GM21737 (cell line): ENCODE results near the gene SUSD4.

ENCODE experiments used
- ATAC-seq: cut with Tn5 transposase; IDR thresholded peaks from one replicate; pipeline ENCODE4 v1.9.1; 2021; ENCODE audit warnings: mild to moderate bottlenecking, moderate library complexity; ENCODE audit not compliant: unreplicated experiment

SUSD4 gene

GRCh38 chr1:223217781-223218180 is 146.2 kb downstream of the SUSD4 start:
- no peak for ATAC-seq

- no peak for ATAC-seq
Measured at GRCh38 chr1:223216531-223217205, 147.3 kb downstream of the SUSD4 start.

- ATAC-seq, result no peak
Measured at GRCh38 chr1:223216074-223216473, 147.9 kb downstream of the SUSD4 start.

GRCh38 chr1:223215026-223215425 is 148.9 kb downstream of the SUSD4 start:
- ATAC-seq, result no peak

- no peak for ATAC-seq
Measured at GRCh38 chr1:223214261-223214807, 149.6 kb downstream of the SUSD4 start.

- no peak for ATAC-seq
Measured at GRCh38 chr1:223212441-223212840, 151.5 kb downstream of the SUSD4 start.

GRCh38 chr1:223211323-223211985 is 152.5 kb downstream of the SUSD4 start:
- no peak for ATAC-seq

GRCh38 chr1:223210788-223211120 is 153.2 kb downstream of the SUSD4 start:
- ATAC-seq, result no peak

GRCh38 chr1:223209992-223210787 is 153.8 kb downstream of the SUSD4 start:
- no peak for ATAC-seq

- ATAC-seq, result no peak
Measured at GRCh38 chr1:223209293-223209898, 154.6 kb downstream of the SUSD4 start.

GRCh38 chr1:223208164-223209076 is 155.6 kb downstream of the SUSD4 start:
- ATAC-seq, result no peak

- ATAC-seq, result no peak
Measured at GRCh38 chr1:223207293-223208066, 156.5 kb downstream of the SUSD4 start.

- ATAC-seq, result no peak
Measured at GRCh38 chr1:223204424-223204823, 159.6 kb downstream of the SUSD4 start.

- ATAC-seq, result no peak
Measured at GRCh38 chr1:223203694-223204093, 160.3 kb downstream of the SUSD4 start.

GRCh38 chr1:223203034-223203408 is 161.0 kb downstream of the SUSD4 start:
- ATAC-seq, result no peak

GRCh38 chr1:223202376-223203033 is 161.5 kb downstream of the SUSD4 start:
- ATAC-seq, result no peak

- ATAC-seq, result no peak
Measured at GRCh38 chr1:223201967-223202366, 162.0 kb downstream of the SUSD4 start.

- no peak for ATAC-seq
Measured at GRCh38 chr1:223200903-223201302, 163.1 kb downstream of the SUSD4 start.

- ATAC-seq, result no peak
Measured at GRCh38 chr1:223199094-223199647, 164.8 kb downstream of the SUSD4 start.
